HG02973 (cell line): ENCODE measurements around the gene MAPK10.

Experiments
- ATAC-seq: cut with Tn5 transposase; IDR thresholded peaks from one replicate; pipeline ENCODE4 v1.9.1; 2021; ENCODE audit warnings: moderate library complexity; ENCODE audit not compliant: unreplicated experiment

Gene MAPK10

GRCh38 chr4:86359944-86360478 is at the start of gene MAPK10:
Gene MAPK10 (minus strand): TSS chr4:86360053.
- peak; percentile 98 for ATAC-seq

DNA sequence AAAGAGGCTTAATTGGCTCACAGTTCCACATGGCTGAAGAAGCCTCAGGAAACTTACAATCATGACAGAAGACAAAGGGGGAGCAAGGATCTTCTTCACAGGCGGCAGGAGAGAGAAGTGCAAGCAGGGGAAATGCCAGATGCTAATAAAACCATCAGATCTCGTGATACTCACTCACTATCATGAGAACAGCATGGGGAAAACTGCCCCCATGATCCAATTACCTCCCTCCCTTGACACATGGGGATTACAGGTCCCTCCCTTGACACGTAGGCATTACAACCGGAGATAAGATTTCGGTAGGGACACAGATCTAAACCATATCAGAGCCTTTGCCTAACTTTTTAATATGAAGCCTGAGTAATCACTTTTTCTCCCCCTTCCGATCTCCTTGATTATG is 43.7 kb upstream of the MAPK10 start:
- no peak for ATAC-seq

- ATAC-seq, result no peak
These were observed 42.0 kb upstream of the MAPK10 start for GRCh38 chr4:86401826-86402225.

DNA sequence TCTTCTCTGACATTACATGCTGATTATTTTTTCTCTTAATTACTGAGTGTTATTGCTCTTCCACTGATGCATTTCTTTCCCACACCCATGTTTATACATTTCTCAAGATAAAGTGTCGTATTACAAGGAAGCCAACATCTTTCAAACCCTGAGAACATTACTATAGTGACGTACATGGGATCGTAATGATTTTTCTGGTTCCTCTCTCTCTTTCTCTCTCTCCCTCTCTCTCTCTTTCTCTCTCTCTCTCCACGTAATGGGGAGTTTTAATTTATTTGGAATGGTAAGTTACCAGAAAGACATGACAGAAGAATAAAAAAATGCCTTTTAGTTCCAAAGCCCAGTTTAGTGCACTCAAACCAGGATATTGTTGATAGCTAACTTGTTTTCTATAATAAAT is 40.4 kb upstream of the MAPK10 start:
- no peak for ATAC-seq

DNA sequence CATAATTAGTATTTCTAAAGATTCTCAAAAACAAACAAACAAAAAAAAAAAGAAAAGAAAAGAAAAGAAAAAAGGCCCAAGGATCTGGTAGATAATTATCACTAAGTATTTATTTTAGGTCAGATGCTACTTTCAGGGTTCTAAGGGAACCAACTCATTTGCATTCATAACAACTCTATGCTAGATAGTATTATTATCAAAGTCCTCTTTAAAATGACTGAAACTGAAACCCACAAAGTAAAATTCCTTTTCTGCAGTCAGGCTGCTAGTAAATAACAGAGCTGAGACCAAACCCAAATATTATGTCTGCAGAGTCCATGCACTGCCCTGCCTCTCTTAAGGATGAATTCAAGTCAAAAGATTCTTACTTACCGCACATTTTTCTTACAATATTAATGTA is 38.3 kb upstream of the MAPK10 start:
- no peak for ATAC-seq

DNA sequence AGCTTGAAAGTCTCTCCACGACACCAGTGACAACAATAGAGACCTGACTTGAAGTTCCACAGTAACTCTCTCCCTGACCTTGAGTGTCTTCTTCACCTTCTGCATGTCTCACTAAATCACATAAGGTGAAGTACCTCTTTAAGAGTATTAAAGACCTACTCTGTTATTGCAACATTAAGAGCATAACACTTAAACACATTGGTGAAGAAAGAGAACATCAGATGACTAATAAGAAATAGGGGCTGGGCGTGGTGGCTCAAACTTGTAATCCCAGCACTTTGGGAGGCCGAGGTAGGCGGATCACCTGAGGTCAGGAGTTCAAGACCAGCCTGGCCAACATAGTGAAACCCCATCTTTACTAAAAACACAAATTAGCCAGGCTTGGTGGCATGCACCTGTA is 33.9 kb upstream of the MAPK10 start:
- ATAC-seq, result no peak

GRCh38 chr4:86389664-86390063 is 29.8 kb upstream of the MAPK10 start:
- no peak for ATAC-seq

- no peak for ATAC-seq
These were observed 28.4 kb upstream of the MAPK10 start for GRCh38 chr4:86388252-86388651.

- ATAC-seq, result no peak
These were observed 27.1 kb upstream of the MAPK10 start for GRCh38 chr4:86386817-86387415.

GRCh38 chr4:86386201-86386600 is 26.3 kb upstream of the MAPK10 start:
- no peak for ATAC-seq

DNA sequence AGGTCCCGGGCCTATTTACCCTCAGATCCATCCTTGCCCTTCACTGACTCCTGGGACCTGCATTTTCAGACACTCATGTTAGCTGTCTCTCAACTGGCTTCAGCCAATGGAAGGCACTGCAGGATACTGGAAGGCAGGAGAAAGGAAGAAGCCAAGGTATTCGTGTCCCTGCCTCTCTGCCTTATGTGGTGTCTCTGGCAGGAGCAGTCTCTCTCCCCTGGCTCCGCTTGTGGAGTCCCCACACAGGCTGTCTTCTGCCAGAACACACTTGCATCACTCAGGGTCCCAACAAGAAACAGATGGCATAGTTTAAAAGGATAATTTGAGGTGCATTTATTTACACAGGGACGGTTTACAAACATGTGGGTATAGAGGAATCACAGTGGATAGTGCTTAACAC is 21.6 kb upstream of the MAPK10 start:
- ATAC-seq, result no peak

- no peak for ATAC-seq
These were observed 20.4 kb upstream of the MAPK10 start for GRCh38 chr4:86380181-86380724.

DNA sequence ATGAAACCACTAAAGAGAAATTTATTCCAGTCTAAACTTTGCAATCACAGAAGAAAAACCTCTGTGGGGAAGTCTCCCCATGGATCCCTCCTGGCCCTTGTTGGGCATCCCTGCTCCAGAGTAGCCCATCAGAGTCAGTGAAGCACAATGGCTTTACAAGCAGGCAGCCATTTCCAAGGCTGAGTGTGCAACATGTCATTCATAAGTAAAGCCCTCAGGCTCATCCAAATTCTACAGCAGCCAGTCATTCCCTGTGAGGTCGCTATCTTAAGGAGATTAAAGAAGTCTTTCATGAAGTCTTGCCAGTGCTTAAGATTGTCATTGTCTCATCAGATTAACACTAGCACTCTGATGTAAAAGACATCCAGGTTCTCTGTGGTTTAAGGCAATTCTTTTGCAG is 17.0 kb upstream of the MAPK10 start:
- no peak for ATAC-seq

DNA sequence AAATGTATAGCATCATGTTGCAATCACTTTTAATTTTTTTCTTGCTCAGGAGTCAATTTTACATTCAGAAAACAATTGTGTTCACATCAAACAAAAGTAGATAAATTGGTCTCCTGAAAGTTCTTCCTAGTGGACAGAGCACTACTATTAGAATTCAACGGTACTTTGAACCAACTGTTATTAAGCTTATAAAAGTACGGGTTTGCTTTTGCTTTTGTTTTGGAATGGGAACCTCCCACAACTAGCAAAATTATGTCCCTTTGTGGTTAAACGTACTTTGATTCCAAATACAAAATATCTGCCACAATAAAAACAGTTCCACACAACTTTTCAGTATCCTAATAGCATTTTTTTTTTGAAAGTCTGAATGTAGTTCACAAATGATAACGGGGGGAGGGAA is 8.6 kb upstream of the MAPK10 start:
- ATAC-seq, result no peak

- ATAC-seq, result no peak
These were observed 7.7 kb upstream of the MAPK10 start for GRCh38 chr4:86367577-86367976.

GRCh38 chr4:86366920-86367319 is 7.1 kb upstream of the MAPK10 start:
- ATAC-seq, result no peak

- no peak for ATAC-seq
These were observed 2.7 kb upstream of the MAPK10 start for GRCh38 chr4:86362510-86362909.

DNA sequence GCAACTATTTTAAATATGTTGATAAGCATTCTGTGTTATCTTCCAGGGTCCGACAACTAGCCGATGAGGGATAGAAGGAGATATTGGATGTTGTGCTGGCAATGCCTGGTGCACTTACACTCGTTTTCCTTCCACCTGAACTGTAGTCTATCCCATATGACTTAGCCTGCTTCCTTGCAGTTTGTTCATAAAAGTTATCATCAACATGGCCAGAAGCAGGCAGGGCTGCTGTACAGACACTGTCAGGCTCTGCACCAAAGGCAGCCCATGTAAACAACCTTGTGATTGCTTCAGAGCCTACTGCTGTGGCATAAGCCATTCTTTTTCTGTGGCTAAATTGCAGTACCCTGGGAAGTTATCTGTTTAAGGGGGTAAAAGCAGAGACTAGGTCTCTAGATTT is 1.6 kb downstream of the MAPK10 start:
- ATAC-seq, result no peak

DNA sequence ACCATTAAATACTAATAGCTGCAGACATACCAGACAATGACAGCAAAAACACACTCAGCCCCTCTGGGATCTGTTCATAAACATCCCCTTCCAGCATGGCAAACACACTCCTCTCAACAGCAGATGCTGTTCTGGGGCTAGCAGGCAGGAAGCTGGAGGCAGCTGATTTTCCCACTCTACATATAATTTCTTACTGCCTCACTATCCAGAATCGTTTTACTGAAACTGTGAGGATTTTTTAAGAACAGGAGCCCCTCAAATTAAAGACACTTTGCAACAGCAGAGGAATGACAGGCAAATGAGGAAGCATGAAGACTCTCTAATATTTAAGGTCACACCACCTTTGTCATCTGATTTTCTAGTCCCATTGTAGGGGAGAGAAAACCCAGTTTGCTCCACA is 2.2 kb downstream of the MAPK10 start:
- no peak for ATAC-seq

DNA sequence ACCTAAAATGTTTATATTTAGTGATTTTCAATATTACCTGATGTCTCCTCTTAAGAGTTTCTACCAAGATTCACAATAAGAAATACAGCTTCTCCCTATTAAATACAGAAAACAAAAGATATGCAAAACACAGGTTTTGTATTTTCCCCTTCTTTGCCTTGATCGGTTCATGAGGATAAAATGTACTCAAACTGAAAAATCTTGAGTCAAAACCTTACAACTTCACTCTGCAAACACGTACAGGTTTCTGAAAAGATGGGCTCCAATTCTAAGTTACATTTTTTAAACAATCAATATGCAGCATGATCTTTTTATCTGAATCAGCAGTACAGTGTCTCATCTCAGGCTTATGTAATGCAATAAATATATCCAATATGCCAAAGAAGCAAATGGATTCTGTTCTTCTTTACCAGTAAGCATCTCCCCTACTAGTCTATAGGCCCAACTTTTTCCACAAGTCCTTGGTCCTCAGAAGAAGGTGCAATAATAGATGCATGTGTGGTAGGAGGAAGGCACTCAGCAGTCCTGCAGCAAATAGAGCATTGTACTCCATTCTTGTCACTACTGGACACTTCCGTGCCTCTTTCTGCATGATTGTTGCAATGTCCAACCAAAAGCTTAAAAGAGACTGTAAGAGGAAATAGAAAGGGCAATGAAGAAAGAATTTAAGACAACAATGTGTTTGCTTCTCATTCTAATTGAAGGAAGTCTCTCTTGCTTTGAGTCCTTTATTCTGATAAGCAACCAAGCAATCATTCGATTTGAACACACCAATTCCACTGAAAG is 3.2 kb downstream of the MAPK10 start:
- ATAC-seq, result no peak

DNA sequence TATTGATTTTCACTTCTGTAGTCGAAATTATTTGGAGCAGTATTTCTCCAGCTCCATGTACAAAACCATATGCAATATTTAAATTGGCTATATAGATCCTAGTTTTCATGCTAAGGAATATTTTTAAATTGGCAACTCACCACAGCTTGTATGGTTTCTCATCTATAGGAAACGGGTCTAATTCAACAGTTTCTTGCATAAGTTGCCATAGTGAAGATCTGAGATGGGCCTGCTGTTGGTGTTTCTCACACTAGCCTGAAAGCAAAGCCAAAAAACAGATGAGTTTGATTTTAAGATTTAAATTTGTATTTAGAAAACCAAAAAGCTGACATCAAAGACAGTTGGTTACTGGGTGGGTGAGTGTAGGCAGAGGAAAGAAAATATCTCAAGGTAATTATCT is 5.5 kb downstream of the MAPK10 start:
- ATAC-seq, result no peak

DNA sequence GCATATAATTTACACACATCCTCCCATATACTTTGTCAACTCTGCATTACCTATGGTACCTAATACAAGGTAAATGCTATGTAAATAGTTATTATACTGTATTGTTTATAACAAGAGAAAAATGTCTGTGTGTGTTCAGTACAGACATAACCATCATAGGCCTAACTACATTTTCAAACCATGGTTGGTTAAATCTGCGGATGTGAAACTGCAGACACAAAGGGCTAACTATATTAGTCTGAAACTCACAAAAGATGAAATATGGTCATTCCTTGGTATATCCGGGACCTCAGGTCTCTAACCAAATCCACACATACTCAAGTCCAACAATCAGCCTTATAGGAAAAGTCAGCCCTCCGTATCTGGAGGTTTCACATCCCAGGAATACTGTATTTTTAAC is 13.5 kb downstream of the MAPK10 start:
- ATAC-seq, result no peak
